NB4 (cell line): ENCODE results near the gene GIPC2.

Experiments used
- POLR2A ChIP-seq: IDR thresholded peaks from 2 replicates; pipeline ENCODE4 v1.6.1; 2011; ENCODE audit warnings: mild to moderate bottlenecking; ENCODE audit not compliant: insufficient read length; ENCODE audit errors: extremely low read depth
- TF ChIP-seq, protein P1 (sequence below): IDR thresholded peaks from one replicate; pipeline ENCODE4 v1.5.1; 2012; ENCODE audit warnings: low read depth, low read length

DNA sequence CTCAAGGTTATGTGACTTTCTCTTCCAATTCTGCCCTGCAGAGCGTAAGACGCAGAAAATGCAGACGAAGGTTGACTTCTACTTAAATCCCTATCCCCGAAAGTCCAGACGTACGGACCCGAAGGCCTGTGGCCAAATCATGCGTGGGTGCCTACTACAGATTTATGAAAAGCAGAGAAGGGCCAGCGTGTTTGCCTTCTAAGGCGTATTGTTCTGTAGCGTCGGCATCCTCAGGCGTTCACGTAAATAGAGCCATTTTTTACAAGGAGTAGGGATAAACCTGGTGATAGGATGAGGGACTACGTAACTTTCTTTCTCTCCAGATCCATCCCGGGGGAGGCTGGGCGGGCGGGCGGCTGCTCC, 222 bp upstream of the GIPC2 start:
- TF ChIP-seq, protein P1, sequence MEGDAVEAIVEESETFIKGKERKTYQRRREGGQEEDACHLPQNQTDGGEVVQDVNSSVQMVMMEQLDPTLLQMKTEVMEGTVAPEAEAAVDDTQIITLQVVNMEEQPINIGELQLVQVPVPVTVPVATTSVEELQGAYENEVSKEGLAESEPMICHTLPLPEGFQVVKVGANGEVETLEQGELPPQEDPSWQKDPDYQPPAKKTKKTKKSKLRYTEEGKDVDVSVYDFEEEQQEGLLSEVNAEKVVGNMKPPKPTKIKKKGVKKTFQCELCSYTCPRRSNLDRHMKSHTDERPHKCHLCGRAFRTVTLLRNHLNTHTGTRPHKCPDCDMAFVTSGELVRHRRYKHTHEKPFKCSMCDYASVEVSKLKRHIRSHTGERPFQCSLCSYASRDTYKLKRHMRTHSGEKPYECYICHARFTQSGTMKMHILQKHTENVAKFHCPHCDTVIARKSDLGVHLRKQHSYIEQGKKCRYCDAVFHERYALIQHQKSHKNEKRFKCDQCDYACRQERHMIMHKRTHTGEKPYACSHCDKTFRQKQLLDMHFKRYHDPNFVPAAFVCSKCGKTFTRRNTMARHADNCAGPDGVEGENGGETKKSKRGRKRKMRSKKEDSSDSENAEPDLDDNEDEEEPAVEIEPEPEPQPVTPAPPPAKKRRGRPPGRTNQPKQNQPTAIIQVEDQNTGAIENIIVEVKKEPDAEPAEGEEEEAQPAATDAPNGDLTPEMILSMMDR = no peak
- no peak for TF ChIP-seq POLR2A
